HG03159 (cell line): ENCODE data around the gene TRIM58.

Experiments used
- ATAC-seq: cut with Tn5 transposase; IDR thresholded peaks from one replicate; pipeline ENCODE4 v1.9.1; 2021; ENCODE audit warnings: mild to moderate bottlenecking, moderate library complexity; ENCODE audit not compliant: unreplicated experiment

TRIM58 gene, protein sequence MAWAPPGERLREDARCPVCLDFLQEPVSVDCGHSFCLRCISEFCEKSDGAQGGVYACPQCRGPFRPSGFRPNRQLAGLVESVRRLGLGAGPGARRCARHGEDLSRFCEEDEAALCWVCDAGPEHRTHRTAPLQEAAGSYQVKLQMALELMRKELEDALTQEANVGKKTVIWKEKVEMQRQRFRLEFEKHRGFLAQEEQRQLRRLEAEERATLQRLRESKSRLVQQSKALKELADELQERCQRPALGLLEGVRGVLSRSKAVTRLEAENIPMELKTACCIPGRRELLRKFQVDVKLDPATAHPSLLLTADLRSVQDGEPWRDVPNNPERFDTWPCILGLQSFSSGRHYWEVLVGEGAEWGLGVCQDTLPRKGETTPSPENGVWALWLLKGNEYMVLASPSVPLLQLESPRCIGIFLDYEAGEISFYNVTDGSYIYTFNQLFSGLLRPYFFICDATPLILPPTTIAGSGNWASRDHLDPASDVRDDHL

DNA sequence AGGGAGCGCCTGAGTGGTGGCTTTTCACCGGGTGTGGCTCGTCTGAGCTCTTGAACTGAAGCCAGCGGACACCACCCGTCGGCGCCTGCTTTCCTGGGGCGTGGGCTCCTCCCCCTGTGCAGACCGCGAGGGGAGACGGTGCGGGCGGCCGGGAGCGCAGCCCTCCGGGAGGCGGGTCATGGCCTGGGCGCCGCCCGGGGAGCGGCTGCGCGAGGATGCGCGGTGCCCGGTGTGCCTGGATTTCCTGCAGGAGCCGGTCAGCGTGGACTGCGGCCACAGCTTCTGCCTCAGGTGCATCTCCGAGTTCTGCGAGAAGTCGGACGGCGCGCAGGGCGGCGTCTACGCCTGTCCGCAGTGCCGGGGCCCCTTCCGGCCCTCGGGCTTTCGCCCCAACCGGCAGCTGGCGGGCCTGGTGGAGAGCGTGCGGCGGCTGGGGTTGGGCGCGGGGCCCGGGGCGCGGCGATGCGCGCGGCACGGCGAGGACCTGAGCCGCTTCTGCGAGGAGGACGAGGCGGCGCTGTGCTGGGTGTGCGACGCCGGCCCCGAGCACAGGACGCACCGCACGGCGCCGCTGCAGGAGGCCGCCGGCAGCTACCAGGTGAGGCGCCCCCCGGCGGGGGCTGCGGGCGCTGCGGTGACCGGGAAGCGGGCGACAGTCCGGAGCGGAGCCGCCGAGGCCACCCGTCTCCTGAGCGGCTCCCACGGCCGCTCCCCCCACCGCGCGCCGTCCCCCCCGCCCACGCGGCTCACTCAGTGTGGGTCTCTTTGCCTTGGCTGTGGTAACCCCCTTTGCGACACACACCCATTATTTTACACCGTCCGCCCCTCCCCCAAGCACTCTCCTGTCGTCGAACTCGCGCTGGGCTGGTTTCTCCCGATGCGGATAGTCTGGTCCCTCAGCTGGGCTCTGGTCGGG is at the start of gene TRIM58:
TRIM58 (plus strand) TSS at position 119 of the 916 bp plus-strand sequence; CDS start at position 179, 60 bp downstream.
- peak; percentile 67 for ATAC-seq

DNA sequence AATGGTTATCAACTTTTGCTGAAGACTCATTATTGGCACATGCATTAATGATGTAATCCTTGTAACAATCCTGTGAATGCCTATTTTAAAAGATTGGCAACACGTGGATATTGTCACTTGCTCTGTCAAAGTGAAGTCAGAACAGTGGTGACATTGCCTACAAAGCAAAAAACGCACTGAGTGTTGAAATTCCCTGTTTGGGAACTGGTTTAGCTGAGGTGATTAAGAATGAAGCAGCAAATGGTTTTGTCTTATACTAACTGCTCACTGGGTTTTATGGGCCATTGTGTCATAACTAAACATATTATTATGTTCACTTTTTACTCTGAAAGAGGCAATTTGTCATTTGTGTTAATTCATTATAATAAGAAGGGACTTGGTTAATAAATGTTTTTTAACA is 44.4 kb upstream of the TRIM58 start:
- no peak for ATAC-seq

DNA sequence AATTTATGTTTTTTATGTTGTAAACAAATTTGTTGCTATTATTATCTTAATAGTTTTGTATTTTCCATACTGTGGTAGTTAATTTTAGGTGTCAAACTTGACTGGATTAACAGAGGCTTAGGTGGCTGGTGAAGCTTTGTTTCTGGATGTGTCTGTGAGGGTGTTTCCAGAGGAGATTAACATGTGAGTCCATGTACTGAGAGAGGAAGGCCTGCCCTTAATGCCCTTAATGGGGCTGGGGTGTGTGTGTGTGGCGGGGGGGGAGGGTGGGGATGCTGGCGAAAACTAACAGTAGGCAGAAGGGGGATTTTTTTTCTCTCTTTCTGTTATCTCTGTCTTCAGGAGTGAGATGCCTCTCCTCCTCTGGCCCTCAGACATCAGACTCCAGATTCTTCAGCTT is 34.9 kb upstream of the TRIM58 start:
- ATAC-seq, result no peak

DNA sequence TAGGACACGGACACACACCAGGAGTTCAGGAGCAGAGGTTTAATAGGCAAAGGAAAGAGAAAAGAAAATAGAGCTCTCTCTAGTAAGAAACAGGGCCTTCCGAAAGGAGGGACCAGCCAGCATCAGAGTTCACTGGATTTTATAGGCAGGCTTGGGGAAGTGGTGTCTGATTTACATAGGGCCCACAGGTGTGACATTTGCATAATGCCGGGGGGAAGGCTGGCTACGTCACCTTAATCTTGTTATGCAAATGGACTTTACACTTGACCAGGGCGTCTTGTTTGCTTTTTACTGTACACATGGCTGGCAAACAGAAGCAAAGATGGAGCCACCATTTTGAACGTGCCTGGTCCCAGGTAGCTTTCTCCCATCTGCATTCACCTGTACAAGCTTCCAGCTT is 33.0 kb upstream of the TRIM58 start, which contains the start of gene OR14A16:
OR14A16 (minus strand) TSS at position 97 of the 400 bp plus-strand sequence. CDS start 8,390 bp downstream, outside the sequence.
- peak; percentile 49 for ATAC-seq

DNA sequence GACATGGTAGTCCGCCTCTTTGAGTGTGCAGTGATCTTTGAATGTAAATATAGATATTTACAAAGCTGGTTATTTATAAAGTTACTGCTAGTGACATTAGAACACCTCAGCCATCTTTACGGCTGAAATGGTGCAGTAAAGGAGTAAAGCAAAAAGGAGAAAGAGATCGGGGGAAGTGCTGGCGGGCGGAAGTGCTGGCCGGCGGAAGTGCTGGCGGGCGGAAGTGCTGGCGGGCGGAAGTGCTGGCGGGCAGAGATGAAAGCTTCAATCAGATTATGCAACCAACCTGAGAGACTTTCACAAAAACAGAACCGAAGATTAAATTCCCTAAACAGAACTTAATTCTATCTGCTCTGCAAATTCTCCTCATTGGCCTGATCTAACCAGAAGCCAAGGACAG is 31.6 kb upstream of the TRIM58 start:
- no peak for ATAC-seq

DNA sequence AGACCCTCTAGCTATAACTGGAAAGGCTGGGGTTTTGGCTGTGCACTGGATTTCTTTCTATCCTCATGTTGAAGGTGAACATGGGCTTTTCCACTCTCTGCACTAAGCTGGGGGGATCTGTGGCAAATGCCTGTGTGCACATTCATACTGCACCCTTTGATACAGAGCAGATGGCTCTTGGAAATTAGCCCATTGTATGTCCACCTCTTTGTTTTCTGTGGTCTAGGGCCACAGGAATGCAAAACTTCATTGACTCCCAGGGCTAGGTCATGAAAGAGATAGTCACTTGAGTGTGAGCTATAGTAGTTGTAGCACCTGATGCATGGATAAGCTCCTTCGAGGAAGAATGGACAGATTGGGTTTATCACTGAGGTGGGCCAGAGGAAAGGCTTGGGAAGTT is 27.3 kb upstream of the TRIM58 start:
- ATAC-seq, result no peak

DNA sequence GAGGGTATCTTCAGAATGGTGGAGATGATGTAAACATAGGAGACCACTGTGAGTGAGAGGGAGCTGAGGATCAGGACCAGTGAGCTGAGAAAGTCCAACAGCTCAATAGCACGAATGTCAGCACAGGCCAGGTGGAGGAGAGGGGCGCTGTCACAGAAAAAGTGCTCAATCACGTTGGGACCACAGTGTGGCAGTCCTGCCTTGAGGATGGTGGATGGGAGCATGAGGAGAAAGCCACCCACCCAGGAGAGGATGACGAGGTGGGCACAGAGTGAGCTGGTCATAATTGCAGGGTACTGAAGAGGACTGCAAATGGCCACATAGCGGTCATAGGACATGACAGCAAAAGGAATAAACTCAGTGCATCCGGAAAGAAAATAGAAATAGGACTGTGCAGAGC is 23.4 kb upstream of the TRIM58 start:
- no peak for ATAC-seq

DNA sequence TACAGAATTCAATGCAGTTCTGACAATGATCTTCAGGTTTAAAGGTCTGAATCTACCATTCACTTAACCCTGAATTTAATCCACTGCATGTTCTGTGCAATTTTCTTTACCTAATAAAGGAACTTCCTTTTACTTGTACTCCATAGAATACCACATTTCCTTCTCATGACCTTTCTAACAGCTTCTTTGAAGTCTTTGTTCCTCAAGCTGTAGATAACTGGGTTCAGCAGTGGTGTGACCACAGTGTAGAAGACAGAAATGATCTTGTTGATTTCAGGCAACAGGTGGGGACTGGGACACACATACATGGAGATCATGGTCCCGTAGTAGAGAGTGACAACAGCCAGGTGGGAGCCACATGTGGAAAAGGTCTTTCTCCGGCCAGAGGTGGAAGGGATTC is 16.2 kb upstream of the TRIM58 start:
- ATAC-seq, result no peak

DNA sequence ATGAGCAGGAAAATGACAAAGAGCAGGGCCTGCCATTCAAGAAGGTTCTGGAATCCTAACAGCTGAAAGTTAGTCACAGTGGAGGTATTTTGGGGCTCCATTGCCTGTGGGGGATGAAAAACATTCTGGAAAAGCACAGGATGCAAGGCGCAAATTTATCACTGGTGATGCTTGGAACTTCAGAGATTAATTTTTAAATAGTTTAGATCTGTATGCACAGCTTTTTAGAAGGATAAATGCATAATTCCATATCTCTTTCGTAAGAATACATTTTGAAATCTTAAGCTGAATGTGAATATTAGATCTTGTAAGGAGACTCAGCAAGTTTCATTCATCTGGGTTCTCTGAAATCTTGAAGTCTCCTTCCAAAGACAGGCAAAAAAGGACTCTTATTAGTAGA is 15.2 kb upstream of the TRIM58 start, which contains the start of gene OR11L1:
OR11L1 (minus strand) TSS at position 101 of the 400 bp plus-strand sequence; CDS start at position 101, 0 bp downstream.
- no peak for ATAC-seq

DNA sequence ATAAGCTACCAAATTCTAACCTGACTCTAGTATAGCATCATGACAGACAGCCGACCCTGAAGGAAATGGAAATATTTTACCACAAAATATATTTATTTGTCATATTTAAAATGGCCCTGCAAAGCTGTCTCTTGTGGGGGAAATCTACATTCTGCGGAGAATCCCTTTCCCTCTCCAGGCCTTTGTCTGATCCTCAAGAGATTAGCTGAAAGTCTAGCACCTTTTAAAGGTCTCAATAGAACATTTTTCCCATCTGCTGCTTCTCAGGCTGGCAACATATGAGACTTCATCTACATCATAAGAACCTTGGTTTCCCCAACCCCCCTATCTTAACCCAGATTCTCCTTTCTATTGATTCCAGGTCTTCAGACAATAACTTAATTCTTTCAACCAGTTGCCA is 13.6 kb upstream of the TRIM58 start:
- ATAC-seq, result no peak

DNA sequence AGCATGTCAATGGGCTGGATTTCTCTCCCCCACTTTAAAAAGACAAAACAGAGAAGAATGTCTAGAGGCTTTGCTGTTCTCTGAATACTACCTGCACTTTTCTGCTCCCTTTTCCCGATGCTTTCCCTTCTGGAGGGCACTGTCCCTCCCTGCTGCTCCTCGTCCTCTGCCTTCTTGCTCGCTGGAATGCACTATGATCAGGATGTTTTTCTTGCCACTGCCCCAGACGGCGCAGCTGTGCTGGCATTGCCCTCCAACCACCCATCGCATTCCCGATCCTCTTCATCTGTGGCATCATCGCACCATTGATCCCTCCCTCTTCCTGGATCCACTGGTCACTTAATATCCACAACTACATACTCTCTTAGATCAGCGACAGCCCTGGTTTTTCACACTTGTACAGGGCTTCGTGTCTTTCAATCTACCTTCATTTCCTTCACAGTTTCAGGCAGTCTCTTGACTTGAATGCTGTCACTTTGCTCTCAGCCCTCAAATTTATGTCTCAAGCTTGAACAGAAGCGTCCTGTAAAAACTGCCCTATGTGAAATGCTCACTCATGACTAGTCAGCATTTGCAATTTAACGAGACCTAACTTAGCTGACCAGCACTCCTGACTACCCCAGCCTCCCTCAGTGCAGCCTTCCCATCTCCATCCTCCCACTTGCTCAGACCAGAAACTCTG is 11.8 kb upstream of the TRIM58 start:
- no peak for ATAC-seq

DNA sequence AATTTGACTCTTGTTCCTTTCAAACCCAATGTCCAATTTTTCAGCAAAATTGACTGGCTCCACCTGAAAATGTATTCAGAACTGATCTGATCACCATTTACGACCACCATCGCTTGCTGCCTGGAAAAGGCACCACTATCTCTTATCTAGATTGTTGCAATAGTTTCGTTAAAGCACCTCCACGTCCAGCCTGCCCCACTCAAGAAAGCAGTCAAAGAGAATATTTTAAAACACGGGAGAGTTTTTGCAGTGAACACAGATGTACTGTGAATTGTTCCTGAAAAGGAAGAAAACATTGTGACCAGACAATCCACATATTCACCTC is 11.3 kb upstream of the TRIM58 start:
- no peak for ATAC-seq

DNA sequence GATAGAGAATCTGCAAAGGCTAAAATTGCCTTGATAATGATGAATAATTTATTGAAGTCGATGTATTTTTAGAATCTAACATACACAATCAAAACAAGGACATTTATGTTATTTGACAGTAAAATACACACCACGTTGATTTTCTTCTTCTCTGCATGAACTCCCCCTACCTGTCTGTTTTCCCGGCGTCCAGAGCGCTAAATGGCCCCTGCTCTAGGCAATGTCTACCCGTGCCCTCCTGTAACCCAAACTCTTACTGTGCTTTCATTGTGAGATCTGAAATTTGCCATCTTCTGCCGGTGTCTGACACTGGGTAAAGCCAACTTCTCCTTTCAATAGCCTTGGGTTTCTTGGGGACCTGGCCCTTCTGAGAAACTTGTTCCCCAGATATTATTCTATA is 8.6 kb upstream of the TRIM58 start:
- ATAC-seq, result no peak

DNA sequence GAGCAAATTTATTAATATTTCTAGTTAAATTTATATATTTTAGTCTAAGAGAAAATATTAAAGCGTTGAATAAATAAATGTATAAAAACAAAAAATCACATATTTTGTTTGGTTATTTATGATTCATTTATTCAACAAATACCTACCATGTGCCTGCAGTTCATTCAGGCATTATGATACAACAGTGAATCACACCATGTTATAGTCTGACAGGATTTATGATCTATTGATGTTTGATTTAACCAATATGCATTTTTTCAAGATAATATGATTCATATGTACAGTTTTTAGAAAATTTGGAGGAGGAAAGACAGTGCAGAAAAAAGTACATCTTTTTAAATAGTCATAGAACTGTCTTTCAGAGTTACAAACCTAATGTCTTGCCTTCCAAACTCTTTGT is 7.4 kb upstream of the TRIM58 start:
- no peak for ATAC-seq

DNA sequence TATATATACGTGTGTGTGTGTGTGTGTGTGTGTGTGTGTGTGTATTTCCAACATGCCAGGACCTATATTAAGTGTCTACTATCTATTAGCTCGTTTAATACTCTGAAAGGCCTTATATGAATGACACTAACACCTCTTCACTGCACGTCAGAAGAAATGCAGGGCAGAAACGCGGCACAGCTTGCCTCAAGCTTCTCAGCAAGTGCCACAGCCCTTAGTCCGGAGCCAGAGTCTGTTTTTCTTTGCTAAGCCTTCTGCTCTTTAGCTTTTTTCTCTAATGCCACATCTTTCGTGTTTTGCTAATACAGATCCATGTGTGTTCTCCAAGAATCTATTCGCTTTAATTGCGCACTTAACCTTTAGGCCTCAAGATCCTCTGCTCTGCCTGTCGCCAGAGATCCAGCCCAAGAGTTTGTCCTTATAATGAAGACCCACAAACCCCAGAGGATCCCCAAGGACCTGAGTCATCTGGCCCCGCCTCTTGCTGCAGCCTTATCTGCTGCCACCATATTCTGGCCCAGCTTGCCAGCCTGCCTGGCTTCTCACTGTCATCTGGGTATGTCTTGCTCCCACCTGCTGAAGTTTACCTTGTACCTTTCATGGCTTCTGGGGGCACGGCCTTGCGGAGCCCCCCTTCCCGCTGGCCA is 2.0 kb upstream of the TRIM58 start:
- ATAC-seq, result no peak

DNA sequence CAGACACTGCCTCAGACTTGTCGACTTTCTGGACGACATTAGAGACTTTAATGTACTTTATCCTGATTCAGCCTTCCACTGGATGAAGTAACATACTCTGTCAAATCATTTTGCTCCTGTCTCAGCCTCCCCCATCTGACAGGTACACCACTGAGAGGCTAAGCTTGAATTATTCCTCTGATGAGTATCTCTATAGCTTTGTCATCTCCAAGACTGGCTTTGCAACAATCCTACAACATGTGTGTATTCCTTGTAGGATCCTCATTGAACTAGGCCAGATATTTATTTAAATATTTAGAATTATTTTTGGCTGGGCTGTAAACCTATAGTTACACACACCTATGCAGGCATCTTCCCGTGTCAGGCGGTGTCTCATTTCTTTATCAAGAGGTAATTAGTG is 1.1 kb upstream of the TRIM58 start:
- ATAC-seq, result no peak

DNA sequence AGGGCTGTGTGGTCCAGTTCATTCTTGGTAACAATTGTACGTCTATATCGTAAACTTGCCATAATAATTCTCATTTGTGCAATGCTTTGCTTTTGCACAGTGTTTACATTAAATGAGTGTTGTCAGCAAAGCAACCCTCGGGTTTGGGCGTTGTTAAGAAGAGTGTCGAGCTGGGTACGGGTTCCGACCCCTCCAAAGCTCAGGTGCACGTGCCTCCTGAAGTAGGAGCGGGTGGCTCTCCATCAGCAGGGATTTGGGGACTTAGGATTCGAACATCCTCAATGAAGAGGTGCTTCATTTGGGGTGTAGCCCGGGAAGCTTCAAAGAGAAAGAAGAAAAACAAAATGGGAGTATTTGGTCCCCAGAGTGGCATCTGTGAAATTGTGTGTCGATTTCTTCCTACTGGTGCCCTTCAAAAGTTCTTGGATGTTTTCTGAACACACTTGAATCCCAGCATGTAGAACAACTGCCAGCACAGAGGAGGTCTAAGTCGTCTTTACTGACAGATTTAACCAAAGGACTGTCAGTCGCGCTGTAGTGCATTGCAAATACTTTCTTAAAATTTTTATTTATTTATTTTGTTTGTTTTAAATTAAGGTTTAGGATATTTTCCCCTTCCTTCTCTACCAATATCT is 1.1 kb downstream of the TRIM58 start:
- no peak for ATAC-seq

DNA sequence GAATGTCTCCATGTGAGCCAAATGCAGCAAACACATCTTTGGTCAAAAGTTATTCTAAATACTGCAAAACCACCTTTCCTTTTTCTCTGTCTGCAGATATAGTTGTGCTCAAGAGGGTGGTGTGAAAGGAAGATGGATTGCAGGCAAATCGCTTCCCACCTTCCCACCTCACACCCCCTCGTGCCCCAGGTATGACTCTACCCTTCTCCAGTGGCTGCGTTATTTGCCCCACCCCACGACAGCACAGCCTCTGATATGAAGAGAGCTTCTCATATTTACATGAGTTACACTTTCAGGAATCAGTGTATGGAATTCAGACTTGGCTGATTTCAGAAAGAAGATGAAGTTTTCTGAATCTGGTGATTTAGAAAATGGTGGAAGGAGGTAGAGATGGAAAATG is 5.8 kb downstream of the TRIM58 start:
- ATAC-seq, result no peak

DNA sequence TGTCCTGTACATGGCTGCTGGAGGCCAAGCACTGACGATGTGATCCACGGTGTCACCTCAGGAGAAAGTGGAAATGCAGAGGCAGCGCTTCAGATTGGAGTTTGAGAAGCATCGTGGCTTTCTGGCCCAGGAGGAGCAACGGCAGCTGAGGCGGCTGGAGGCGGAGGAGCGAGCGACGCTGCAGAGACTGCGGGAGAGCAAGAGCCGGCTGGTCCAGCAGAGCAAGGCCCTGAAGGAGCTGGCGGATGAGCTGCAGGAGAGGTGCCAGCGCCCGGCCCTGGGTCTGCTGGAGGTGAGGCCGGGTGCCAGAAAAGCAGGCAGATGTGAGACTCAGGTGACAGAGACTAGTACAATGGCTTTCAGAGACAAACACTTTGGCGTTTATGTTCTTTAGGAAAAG is 7.7 kb downstream of the TRIM58 start:
- no peak for ATAC-seq

DNA sequence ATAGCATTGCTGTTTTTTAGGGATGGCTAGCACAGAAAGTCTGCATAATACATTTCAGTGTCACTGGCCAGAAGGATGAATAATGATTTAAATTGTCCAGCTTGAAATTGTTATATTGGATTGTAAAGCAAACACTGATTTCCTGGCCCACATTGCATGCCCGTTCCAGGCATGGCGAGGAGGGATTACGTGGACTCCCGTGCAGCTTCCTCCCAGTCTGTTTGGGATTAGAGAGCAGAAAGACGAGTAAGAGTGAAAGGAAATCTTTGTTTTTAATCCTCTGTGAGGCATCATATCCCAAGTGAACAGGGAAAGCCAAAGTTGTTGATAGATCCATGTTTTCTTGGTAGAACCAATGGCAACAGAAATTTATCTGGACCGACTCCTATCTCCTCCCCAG is 8.4 kb downstream of the TRIM58 start:
- ATAC-seq, result no peak
